Measurements from ENCODE around the gene GLMN. TPM values are rescaled to one million over a fixed set of nuclear protein-coding genes. Genes with fewer than 3 reads are reported as not detected.
A peak's percentile ranks its signal among the peaks of the same experiment; 100 is the strongest.

The GLMN gene
- polyA plus RNA-seq, 3 donors: 2.1 to 4.1 (median 2.6) TPM

GRCh38 chr1:92210701-92211100, 88.1 kb downstream of the GLMN start:
- Histone ChIP-seq H3K9me3 (replicated peaks in 1 of 2; ENCODE audit: control insufficient read depth in 1 of 2, insufficient read depth in 1 of 2, low read length in 2 of 2) (no peaks in the 10 kb centered on the region), H3K4me1 (ENCODE audit: control insufficient read depth in 1 of 2, insufficient read depth in 2 of 2, low read length in 2 of 2) (no peaks in the 10 kb centered on the region), H3K79me2 (ENCODE audit: insufficient read depth, low read length) (no peaks in the 10 kb centered on the region), H3K27me3 (ENCODE audit: control insufficient read depth in 2 of 2, insufficient read depth in 2 of 2, low read length in 2 of 2) (no peaks in the 10 kb centered on the region), H3K4me3 (replicated peaks in 1 of 3; ENCODE audit: low read depth in 2 of 3, low read length in 3 of 3) (no peak overlapping the region), H2AFZ (ENCODE audit: insufficient read depth, low read depth, low read length, poor library complexity, severe bottlenecking) (no peak overlapping the region), H3K9ac (ENCODE audit: insufficient read depth, low read length, poor library complexity, severe bottlenecking) (no peak overlapping the region), H3K36me3 (replicated peaks in 1 of 2; ENCODE audit: control insufficient read depth in 1 of 2, insufficient read depth in 2 of 2, low read length in 2 of 2) (no peaks in the 10 kb centered on the region), H4K20me1 (ENCODE audit: insufficient read depth, low read length) (no peaks in the 10 kb centered on the region), H3K4me2 (replicated peaks; ENCODE audit: extremely low read depth, low read length, poor library complexity, severe bottlenecking) (no peak overlapping the region), H3K27ac (ENCODE audit: low read depth in 1 of 2, low read length in 2 of 2) (no peak overlapping the region)
- 7% methylated on average over 2 of the region's 2 CpGs for WGBS (ENCODE audit: insufficient coverage)
- no peak for TF ChIP-seq CTCF (IDR thresholded peaks at IDR 0.05)
- no peak overlapping the region for H3K4me3 Mint-ChIP-seq
- H3K27ac Mint-ChIP-seq: no peak overlapping the region
- H3K4me1 Mint-ChIP-seq: peaks cover 3% of the 10 kb centered on the region
- peaks cover 2 to 3% (median 2%) of the 10 kb centered on the region in 3 donors for H3K27me3 Mint-ChIP-seq (ENCODE audit: low read depth in 3 of 3)
- H3K9me3 Mint-ChIP-seq: peaks cover 0 to 3% (median 2%) of the 10 kb centered on the region in 7 donors
- DNase-seq: no peak
- intact Hi-C loops (cut with micrococcal nuclease): no loop called here
- no peaks in the 10 kb centered on the region for H3K36me3 Mint-ChIP-seq

DNA sequence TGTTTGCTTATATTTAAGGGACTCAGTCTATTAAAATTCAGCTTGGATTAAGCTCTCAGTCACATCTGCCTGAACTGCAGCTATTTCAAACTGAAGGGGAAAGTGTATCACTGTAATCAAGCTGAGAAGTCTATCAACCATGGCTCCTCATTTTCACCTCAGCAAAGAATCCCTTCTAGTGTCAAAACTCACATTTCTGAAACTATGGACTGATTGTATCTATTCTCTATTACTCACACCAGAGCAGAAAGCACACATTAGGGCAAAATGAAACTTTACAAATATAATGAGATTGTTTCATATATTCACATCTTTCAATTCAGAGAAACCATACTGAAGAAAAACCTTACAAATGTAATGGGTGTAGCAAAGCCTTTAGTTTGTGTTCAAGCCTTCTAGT, 95.7 kb downstream of the GLMN start:
- Histone ChIP-seq H3K36me3 (replicated peaks in 1 of 2; ENCODE audit: control insufficient read depth in 1 of 2, insufficient read depth in 2 of 2, low read length in 2 of 2) (no peaks in the 10 kb centered on the region), H3K9me3 (replicated peaks in 1 of 2; ENCODE audit: control insufficient read depth in 1 of 2, insufficient read depth in 1 of 2, low read length in 2 of 2) (no peaks in the 10 kb centered on the region), H3K27ac (ENCODE audit: low read depth in 1 of 2, low read length in 2 of 2) (no peak overlapping the region), H2AFZ (ENCODE audit: insufficient read depth, low read depth, low read length, poor library complexity, severe bottlenecking) (no peak overlapping the region), H3K9ac (ENCODE audit: insufficient read depth, low read length, poor library complexity, severe bottlenecking) (no peak overlapping the region), H3K4me2 (replicated peaks; ENCODE audit: extremely low read depth, low read length, poor library complexity, severe bottlenecking) (no peak overlapping the region), H3K79me2 (ENCODE audit: insufficient read depth, low read length) (no peaks in the 10 kb centered on the region), H3K4me3 (replicated peaks in 1 of 3; ENCODE audit: low read depth in 2 of 3, low read length in 3 of 3) (no peak overlapping the region), H4K20me1 (ENCODE audit: insufficient read depth, low read length) (no peaks in the 10 kb centered on the region), H3K4me1 (ENCODE audit: control insufficient read depth in 1 of 2, insufficient read depth in 2 of 2, low read length in 2 of 2) (peaks cover 15 to 20% of the 10 kb centered on the region in 2 donors), H3K27me3 (ENCODE audit: control insufficient read depth in 2 of 2, insufficient read depth in 2 of 2, low read length in 2 of 2) (no peaks in the 10 kb centered on the region)
- intact Hi-C loops (cut with micrococcal nuclease): no loop called here
- H3K9me3 Mint-ChIP-seq: peaks cover 0 to 3% (median 0%) of the 10 kb centered on the region in 7 donors
- TF ChIP-seq CTCF (IDR thresholded peaks at IDR 0.05): no peak
- peaks cover 22% of the 10 kb centered on the region for H3K4me1 Mint-ChIP-seq
- DNase-seq: no peak
- peaks cover 0 to 1% of the 10 kb centered on the region in 2 donors for H3K36me3 Mint-ChIP-seq
- H3K27ac Mint-ChIP-seq: peak overlapping the region in 1 of 7 donors; percentile 25
- no peak overlapping the region for H3K4me3 Mint-ChIP-seq
- peaks cover 0 to 3% (median 0%) of the 10 kb centered on the region in 3 donors for H3K27me3 Mint-ChIP-seq (ENCODE audit: low read depth in 3 of 3)
